Colonic mucosa (tissue), 4 donors: ENCODE measurements around the gene PLXNA1. TPM values are rescaled to one million over a fixed set of nuclear protein-coding genes. Genes with fewer than 3 reads are reported as not detected.

Experiments used
- DNase-seq: peaks from one replicate; pipeline ENCODE4 v3.0.0-alpha.2; 2020
- H3K27ac ChIP-seq: fragments of 200-600 bp; one replicate; pipeline ENCODE4 v1.8.0; 2021
- H3K27me3 ChIP-seq: fragments of 200-600 bp; one replicate; pipeline ENCODE4 v1.8.0; 2021
- H3K36me3 ChIP-seq: fragments of 200-600 bp; one replicate; pipeline ENCODE4 v1.8.0; 2021
- H3K4me1 ChIP-seq: fragments of 200-600 bp; one replicate; pipeline ENCODE4 v1.8.0; 2021; ENCODE audit warnings: mild to moderate bottlenecking
- H3K4me3 ChIP-seq: fragments of 200-600 bp; one replicate; pipeline ENCODE4 v1.8.0; 2021
- H3K9ac ChIP-seq, 2 donors: one replicate each; pipeline ENCODE4 v1.7.0; 2013; ENCODE audit warnings: control low read depth in 2 of 2, low read depth in 2 of 2, low read length in 2 of 2
- H3K9me3 ChIP-seq: fragments of 200-600 bp; one replicate; pipeline ENCODE4 v1.8.0; 2021
- intact Hi-C: fragments of 100-400 bp; cut with DNase I; formaldehyde crosslinking; loops from one replicate; pipeline ENCODE4 v1.14.1; 2022
- total RNA-seq, 2 donors: library from RNA; stranded (reverse); fragmentation: NEBNext Ultra II Directional in 1 of 2; extraction: Animal tissue kit (Norgen Biotek cat#: 25700) in 1 of 2; gene quantifications; one replicate each; pipeline ENCODE4 v1.2.1, GENCODE V29; 2021
- TF ChIP-seq, protein P1 (sequence below): fragments of 200-600 bp; IDR thresholded peaks from one replicate; pipeline ENCODE4 v1.8.0; 2022; ENCODE audit warnings: antibody characterized with exemption, mild to moderate bottlenecking
- donor health status: healthy.
- donor health status: DM: no; HTN: no; CAD: no.
- donor health status: DM: no; HTN: no; CAD: no.

PLXNA1 gene
- total RNA-seq, 2 donors from 2014 or later: 16.0 to 19.3 TPM

DNA sequence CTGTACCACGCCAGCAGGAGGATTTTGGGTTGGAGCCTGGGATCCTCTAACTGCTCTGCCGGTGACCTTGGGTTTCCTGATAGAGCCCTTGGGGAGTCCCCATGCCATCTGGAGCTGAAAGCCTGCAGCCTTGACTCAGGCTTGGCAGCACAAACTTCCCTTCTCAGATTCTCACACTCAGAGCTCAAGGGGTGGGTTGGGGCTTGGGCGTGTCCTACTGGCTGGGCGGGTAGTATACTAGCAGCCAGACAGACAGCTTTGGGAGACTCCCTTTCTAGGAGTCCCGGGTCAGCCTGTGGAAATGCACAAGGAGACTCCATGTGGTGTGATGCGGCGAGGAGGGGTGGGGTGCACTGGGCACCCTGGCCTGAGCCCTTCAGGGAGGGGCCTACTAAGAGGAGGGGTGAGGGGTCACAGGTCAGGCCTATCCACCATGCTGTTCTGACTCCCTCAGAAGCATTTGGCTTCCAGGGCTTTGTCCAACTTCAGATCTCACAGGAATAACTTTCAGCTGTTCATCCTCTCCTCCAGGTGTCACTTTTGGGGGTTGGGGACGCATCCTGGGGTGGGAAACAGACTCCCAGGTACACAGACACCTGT, 21.6 kb upstream of the PLXNA1 start:
- H3K9me3 ChIP-seq: no peaks in the 10 kb centered on the region
- no peaks in the 10 kb centered on the region for H3K4me1 ChIP-seq
- TF ChIP-seq, protein P1, sequence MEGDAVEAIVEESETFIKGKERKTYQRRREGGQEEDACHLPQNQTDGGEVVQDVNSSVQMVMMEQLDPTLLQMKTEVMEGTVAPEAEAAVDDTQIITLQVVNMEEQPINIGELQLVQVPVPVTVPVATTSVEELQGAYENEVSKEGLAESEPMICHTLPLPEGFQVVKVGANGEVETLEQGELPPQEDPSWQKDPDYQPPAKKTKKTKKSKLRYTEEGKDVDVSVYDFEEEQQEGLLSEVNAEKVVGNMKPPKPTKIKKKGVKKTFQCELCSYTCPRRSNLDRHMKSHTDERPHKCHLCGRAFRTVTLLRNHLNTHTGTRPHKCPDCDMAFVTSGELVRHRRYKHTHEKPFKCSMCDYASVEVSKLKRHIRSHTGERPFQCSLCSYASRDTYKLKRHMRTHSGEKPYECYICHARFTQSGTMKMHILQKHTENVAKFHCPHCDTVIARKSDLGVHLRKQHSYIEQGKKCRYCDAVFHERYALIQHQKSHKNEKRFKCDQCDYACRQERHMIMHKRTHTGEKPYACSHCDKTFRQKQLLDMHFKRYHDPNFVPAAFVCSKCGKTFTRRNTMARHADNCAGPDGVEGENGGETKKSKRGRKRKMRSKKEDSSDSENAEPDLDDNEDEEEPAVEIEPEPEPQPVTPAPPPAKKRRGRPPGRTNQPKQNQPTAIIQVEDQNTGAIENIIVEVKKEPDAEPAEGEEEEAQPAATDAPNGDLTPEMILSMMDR: no peak
- no peaks in the 10 kb centered on the region for H3K36me3 ChIP-seq
- intact Hi-C loops: no loop called here
- H3K27me3 ChIP-seq: no peaks in the 10 kb centered on the region
- no peak overlapping the region for H3K4me3 ChIP-seq
- no peak overlapping the region for H3K27ac ChIP-seq
- peak overlapping the region in 1 of 2 donors; percentile 18 for H3K9ac ChIP-seq
- DNase-seq: peak; percentile 68

DNA sequence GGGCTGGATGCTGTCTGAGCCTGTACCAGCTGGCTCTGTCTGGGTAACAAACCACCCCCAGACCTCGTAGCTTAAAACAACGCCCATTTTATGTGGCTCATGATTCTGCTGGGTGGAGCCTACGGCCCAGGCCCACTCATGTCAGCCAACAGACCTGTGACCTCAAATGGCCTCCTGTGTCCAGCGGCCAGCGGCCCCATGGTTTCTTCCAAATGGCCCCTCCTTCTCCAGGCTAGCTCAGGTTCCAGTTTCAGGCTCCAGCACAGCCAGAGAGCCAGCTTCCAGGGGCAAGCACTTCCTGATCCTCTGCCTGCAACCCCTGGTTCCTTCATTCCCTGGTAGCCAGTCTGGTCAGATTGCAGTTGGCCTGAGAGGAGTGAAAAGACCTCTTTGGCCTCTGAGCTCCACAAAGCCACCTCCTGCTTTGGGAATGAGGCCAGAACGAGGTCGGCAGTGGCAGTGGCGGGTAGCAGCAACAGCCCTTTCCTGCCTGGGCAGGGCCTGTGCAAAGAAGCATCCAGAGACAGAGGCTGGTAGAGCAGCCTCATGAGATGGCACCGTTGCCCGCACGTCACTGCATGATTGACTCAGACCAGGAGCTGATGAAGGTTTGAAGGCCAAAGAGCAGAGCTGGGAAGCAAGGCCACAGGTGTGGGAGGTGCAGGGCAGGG, 21.0 kb upstream of the PLXNA1 start:
- no peak for DNase-seq
- H3K4me3 ChIP-seq: no peak overlapping the region
- no peaks in the 10 kb centered on the region for H3K36me3 ChIP-seq
- no peaks in the 10 kb centered on the region for H3K4me1 ChIP-seq
- no peak overlapping the region for H3K27ac ChIP-seq
- H3K9me3 ChIP-seq: no peaks in the 10 kb centered on the region
- H3K9ac ChIP-seq: peak overlapping the region in 1 of 2 donors; percentile 18
- TF ChIP-seq, protein P1: no peak
- intact Hi-C loops: no loop called here
- H3K27me3 ChIP-seq: no peaks in the 10 kb centered on the region

DNA sequence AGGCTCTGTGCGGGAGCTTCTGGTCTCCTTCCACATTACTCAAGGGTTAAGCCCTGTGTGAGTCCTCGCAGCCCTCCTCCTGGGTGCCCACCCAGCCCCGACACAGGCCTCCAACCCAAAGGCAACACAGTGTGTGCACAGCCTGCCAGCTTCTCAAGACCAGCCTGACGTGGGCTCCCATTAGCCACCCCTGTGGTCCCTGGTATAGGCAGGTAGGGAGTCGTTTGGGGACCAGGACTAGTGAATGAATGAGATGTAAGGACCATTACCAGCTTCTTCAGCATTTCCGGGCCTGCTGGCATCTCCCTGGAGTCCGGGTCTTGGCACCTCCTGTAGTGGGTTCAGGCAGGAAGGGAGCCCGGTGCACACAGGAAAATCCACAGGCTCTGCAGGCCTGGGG, 20.2 kb upstream of the PLXNA1 start:
- Histone ChIP-seq H3K9me3 (no peaks in the 10 kb centered on the region), H3K4me3 (no peak overlapping the region), H3K9ac (no peak overlapping the region), H3K4me1 (no peaks in the 10 kb centered on the region), H3K27ac (no peak overlapping the region), H3K27me3 (no peaks in the 10 kb centered on the region), H3K36me3 (no peaks in the 10 kb centered on the region)
- intact Hi-C loops: no loop called here
- TF ChIP-seq, protein P1: no peak
- DNase-seq: no peak

DNA sequence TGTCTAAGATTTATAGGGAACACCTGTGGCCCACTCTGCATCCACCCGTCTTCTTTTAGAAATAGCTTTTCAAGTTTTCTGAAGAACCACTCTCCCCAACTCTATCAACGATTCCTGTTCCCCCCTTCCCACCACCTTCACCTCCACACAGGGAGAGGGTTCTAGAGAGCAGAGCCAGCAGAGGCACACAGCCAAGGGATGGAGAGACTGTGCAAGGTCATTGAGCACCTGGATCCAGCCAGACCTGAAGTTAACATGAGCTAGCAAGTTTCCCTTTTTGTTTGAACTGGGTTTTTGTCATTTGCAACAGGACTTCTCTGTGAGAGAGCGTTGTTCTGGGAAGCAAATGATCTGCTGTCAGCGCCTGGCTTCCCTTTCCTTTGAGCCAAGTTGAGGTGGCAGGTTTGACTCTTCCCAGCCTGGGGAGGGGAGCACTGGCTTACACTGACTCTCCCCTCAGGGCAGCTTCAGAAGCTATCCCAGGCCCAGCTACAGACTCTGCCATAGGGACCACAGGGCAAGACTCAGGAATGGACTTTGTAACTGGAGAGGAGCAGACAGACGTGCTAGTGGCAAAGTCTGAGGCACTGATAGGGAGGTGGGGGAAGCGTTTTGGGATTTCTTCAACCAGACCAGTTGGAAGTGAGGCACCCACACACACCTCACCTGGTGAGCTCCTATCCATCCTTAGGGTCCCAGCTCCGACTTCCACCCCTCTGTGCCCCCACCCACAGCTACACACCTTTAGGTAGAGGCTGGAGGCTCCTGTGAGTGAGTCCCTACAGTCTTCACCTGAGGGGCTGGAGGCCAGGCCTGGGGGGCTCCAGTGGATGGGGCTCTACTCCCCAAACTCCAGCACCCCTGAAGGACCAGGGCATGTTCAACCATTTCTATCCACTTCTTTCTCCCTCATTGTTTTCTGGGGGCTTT, 19.4 kb upstream of the PLXNA1 start:
- no peaks in the 10 kb centered on the region for H3K36me3 ChIP-seq
- no peak for DNase-seq
- H3K4me3 ChIP-seq: no peak overlapping the region
- H3K9ac ChIP-seq: no peak overlapping the region
- intact Hi-C loops: no loop called here
- H3K4me1 ChIP-seq: no peaks in the 10 kb centered on the region
- H3K27ac ChIP-seq: no peak overlapping the region
- H3K9me3 ChIP-seq: no peaks in the 10 kb centered on the region
- H3K27me3 ChIP-seq: no peaks in the 10 kb centered on the region
- TF ChIP-seq, protein P1: no peak

DNA sequence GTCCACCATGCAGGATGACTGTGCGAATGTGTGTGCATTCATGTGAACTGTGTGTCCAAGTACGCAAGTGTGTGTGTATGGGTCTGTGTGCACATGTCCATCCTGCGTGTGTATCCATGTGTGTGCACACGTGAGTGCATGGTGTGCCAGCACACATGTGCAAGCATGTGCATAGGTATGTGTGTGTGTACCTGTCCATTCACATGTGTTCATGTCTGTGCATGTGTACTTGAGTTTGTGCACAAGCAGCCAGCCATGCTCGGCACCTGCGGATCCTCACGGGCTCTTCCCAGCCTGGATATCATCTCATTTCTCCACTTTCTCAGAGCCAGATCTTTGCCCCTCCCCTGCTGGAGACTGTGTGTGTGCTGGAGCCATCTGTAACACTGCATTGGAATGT, 18.7 kb upstream of the PLXNA1 start:
- Histone ChIP-seq H3K9ac (no peak overlapping the region), H3K36me3 (no peaks in the 10 kb centered on the region), H3K27me3 (no peaks in the 10 kb centered on the region), H3K9me3 (no peaks in the 10 kb centered on the region), H3K4me3 (no peak overlapping the region), H3K4me1 (no peaks in the 10 kb centered on the region), H3K27ac (no peak overlapping the region)
- no peak for DNase-seq
- TF ChIP-seq, protein P1: no peak
- intact Hi-C loops: no loop called here
